ENCODE measurements around the gene FAM174B. TPM values are rescaled to one million over a fixed set of nuclear protein-coding genes. Genes with fewer than 3 reads are reported as not detected.
A peak's percentile ranks its signal among the peaks of the same experiment; 100 is the strongest.

FAM174B gene
- total RNA-seq, 2 donors from 2014 or later: 6.2 to 7.1 TPM

DNA sequence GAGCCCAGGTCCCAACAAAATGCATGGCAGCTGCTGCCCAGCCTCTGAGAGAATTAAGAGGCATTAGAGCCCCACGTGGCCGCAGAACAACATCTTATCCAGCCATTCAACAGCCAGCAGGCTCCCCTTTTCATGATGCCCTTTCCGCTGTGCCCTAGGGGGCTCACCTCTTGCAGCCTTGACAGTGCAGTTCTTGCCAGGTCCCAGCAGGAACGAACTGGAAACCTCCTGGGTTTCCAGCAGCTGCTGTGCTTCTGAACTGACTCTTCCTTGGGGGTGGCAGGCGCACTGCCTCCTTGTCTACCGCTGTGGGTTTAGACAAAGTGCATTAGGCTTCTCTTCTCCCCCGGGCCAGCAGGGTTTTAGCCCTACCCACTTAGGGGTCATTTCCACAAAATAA is 85.2 kb downstream of the FAM174B start:
- H3K36me3 ChIP-seq: no peaks in the 10 kb centered on the region
- H3K9me3 ChIP-seq: no peaks in the 10 kb centered on the region
- TF ChIP-seq, protein P1, sequence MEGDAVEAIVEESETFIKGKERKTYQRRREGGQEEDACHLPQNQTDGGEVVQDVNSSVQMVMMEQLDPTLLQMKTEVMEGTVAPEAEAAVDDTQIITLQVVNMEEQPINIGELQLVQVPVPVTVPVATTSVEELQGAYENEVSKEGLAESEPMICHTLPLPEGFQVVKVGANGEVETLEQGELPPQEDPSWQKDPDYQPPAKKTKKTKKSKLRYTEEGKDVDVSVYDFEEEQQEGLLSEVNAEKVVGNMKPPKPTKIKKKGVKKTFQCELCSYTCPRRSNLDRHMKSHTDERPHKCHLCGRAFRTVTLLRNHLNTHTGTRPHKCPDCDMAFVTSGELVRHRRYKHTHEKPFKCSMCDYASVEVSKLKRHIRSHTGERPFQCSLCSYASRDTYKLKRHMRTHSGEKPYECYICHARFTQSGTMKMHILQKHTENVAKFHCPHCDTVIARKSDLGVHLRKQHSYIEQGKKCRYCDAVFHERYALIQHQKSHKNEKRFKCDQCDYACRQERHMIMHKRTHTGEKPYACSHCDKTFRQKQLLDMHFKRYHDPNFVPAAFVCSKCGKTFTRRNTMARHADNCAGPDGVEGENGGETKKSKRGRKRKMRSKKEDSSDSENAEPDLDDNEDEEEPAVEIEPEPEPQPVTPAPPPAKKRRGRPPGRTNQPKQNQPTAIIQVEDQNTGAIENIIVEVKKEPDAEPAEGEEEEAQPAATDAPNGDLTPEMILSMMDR (IDR thresholded peaks at IDR 0.05): no peak
- no peaks in the 10 kb centered on the region for H3K4me1 ChIP-seq
- H3K4me3 ChIP-seq: no peak overlapping the region
- DNase-seq (ENCODE audit: low spot score): no peak
- H3K27ac ChIP-seq: no peak overlapping the region
- no peaks in the 10 kb centered on the region for H3K27me3 ChIP-seq

DNA sequence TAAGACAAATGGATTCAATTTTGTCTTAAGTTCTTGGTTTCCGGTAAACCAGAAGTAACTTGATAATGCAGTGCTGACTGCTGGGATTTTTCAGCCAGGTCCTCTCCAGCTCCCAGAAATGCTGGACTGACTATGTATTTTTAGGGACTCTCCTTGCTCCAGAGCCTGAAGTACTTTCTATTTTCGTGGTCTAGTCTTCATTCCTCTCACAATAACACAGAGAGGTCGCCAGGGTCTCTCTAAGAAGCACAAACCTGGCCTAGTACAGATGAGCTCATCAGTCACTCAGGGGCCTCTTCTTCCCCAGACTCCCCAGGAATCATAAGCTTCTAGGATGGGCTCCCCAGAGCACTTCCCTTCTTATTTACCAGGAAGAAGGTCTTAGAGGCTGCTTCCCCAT is 85.8 kb downstream of the FAM174B start:
- no peak overlapping the region for H3K4me3 ChIP-seq

More for the DNA sequence above, 85.8 kb downstream of the FAM174B start:
- no peaks in the 10 kb centered on the region for H3K4me1 ChIP-seq
- peak overlapping the region in 1 of 2 donors; percentile 40 for H3K27ac ChIP-seq
- no peak for DNase-seq (ENCODE audit: low spot score)
- H3K36me3 ChIP-seq: no peaks in the 10 kb centered on the region
- TF ChIP-seq, protein P1 (IDR thresholded peaks at IDR 0.05): no peak
- no peaks in the 10 kb centered on the region for H3K27me3 ChIP-seq
- H3K9me3 ChIP-seq: no peaks in the 10 kb centered on the region

Other genes starting within 250 kb of the FAM174B start
- gene CHD2, start 244.5 kb upstream of the FAM174B start, total RNA-seq: 10 to 100 TPM; 31.1 to 37.9 TPM